ENCODE results near the gene OR51D1.

Gene OR51D1

DNA sequence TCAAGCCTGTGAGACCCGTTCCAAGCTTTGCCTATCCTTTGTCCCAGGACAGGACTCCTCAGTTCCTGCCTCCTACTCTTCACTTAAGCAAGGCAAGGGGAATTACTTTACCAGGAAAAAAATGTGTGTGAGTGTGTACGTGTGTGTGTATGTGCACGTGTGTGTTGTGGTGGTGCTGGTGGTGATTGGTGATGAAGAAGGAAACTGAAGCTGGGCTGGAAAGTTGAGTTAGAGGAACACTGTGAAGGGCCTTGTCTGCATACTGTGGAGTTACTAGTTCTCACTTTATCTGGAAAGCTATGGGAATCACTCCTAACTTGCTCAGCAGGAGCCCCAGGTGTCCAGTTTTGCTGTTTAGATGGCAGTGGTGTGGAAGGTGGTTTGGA, 378 bp downstream of the OR51D1 start:
- Histone ChIP-seq H3K4me1 (ENCODE audit: insufficient read depth, poor library complexity, severe bottlenecking) (no peaks in the 10 kb centered on the region), H3K4me3 (ENCODE audit: severe bottlenecking) (no peak overlapping the region), H3K27ac (ENCODE audit: poor library complexity, severe bottlenecking) (no peak overlapping the region), H3K9me3 (ENCODE audit: severe bottlenecking) (no peaks in the 10 kb centered on the region), H3K27me3 (ENCODE audit: insufficient read depth, poor library complexity, severe bottlenecking) (no peaks in the 10 kb centered on the region), H3K36me3 (ENCODE audit: low read depth) (no peaks in the 10 kb centered on the region)
- DNase-seq (ENCODE audit: low spot score) (no peak), ATAC-seq (ENCODE audit: low read depth) (no peak)
- TF ChIP-seq CTCF (IDR thresholded peaks at IDR 0.05; ENCODE audit: poor library complexity, severe bottlenecking) = no peak

DNA sequence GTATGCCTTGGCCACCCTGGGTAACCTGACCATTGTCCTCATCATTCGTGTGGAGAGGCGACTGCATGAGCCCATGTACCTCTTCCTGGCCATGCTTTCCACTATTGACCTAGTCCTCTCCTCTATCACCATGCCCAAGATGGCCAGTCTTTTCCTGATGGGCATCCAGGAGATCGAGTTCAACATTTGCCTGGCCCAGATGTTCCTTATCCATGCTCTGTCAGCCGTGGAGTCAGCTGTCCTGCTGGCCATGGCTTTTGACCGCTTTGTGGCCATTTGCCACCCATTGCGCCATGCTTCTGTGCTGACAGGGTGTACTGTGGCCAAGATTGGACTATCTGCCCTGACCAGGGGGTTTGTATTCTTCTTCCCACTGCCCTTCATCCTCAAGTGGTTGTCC, 2.7 kb downstream of the OR51D1 start:
- Histone ChIP-seq H3K4me3 (ENCODE audit: severe bottlenecking) (no peak overlapping the region), H3K27ac (ENCODE audit: poor library complexity, severe bottlenecking) (no peak overlapping the region), H3K27me3 (ENCODE audit: insufficient read depth, poor library complexity, severe bottlenecking) (no peaks in the 10 kb centered on the region), H3K36me3 (ENCODE audit: low read depth) (no peaks in the 10 kb centered on the region), H3K9me3 (ENCODE audit: severe bottlenecking) (no peaks in the 10 kb centered on the region), H3K4me1 (ENCODE audit: insufficient read depth, poor library complexity, severe bottlenecking) (no peaks in the 10 kb centered on the region)
- no peak for DNase-seq (ENCODE audit: low spot score)
- no peak for TF ChIP-seq CTCF (IDR thresholded peaks at IDR 0.05; ENCODE audit: poor library complexity, severe bottlenecking)
- no peak for ATAC-seq (ENCODE audit: low read depth)

DNA sequence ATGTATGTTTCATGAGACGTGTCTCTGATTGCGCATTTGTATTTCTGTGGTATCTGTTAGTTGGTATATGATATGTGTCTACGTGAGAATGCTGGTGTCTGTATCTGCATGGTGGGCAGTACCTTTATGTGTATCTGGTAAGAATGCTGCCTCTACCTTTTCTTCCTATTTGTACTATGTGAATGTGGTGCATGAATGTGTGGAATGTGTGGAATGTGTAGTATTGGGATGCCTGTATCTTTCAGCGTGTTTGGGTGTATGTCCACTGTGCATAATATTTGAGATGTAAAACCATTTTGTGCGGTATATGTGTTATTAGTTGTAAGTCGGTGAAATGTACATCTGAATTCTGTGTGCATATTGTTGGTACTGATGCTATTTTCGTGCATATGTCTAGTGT, 4.2 kb downstream of the OR51D1 start:
- Histone ChIP-seq H3K4me1 (ENCODE audit: insufficient read depth, poor library complexity, severe bottlenecking) (no peaks in the 10 kb centered on the region), H3K36me3 (ENCODE audit: low read depth) (no peaks in the 10 kb centered on the region), H3K27ac (ENCODE audit: poor library complexity, severe bottlenecking) (no peak overlapping the region), H3K27me3 (ENCODE audit: insufficient read depth, poor library complexity, severe bottlenecking) (no peaks in the 10 kb centered on the region), H3K4me3 (ENCODE audit: severe bottlenecking) (no peak overlapping the region), H3K9me3 (ENCODE audit: severe bottlenecking) (no peaks in the 10 kb centered on the region)
- TF ChIP-seq CTCF (IDR thresholded peaks at IDR 0.05; ENCODE audit: poor library complexity, severe bottlenecking) = no peak
- ATAC-seq (ENCODE audit: low read depth) = no peak; the same call in 2 of the 3 replicates
- no peak for DNase-seq (ENCODE audit: low spot score)

GRCh38 chr11:4642043-4642442, 4.8 kb downstream of the OR51D1 start:
- DNase-seq (ENCODE audit: low spot score) (no peak), ATAC-seq (ENCODE audit: low read depth) (no peak)
- TF ChIP-seq CTCF (IDR thresholded peaks at IDR 0.05; ENCODE audit: poor library complexity, severe bottlenecking) = no peak
- Histone ChIP-seq H3K4me1 (ENCODE audit: insufficient read depth, poor library complexity, severe bottlenecking) (no peaks in the 10 kb centered on the region), H3K9me3 (ENCODE audit: severe bottlenecking) (no peaks in the 10 kb centered on the region), H3K36me3 (ENCODE audit: low read depth) (no peaks in the 10 kb centered on the region), H3K27ac (ENCODE audit: poor library complexity, severe bottlenecking) (no peak overlapping the region), H3K27me3 (ENCODE audit: insufficient read depth, poor library complexity, severe bottlenecking) (no peaks in the 10 kb centered on the region), H3K4me3 (ENCODE audit: severe bottlenecking) (no peak overlapping the region)

- H3K27ac ChIP-seq (ENCODE audit: poor library complexity, severe bottlenecking) = no peak overlapping the region
- no peaks in the 10 kb centered on the region for H3K9me3 ChIP-seq (ENCODE audit: severe bottlenecking)
- no peak overlapping the region for H3K4me3 ChIP-seq (ENCODE audit: severe bottlenecking)
- TF ChIP-seq CTCF (IDR thresholded peaks at IDR 0.05; ENCODE audit: poor library complexity, severe bottlenecking) = no peak
- H3K36me3 ChIP-seq (ENCODE audit: low read depth) = no peaks in the 10 kb centered on the region
- no peaks in the 10 kb centered on the region for H3K4me1 ChIP-seq (ENCODE audit: insufficient read depth, poor library complexity, severe bottlenecking)
- no peaks in the 10 kb centered on the region for H3K27me3 ChIP-seq (ENCODE audit: insufficient read depth, poor library complexity, severe bottlenecking)
- ATAC-seq (ENCODE audit: low read depth) (no peak), DNase-seq (ENCODE audit: low spot score) (no peak)
These were observed 5.8 kb downstream of the OR51D1 start for GRCh38 chr11:4643076-4643475.
